Fibroblast of skin of left biceps (primary cell): Measurements from ENCODE around the gene PRDM2.

Source experiments
- DNase-seq, 2 experiments: peaks; one replicate each; pipeline ENCODE4 v3.0.0-alpha.2; 2013; ENCODE audit warnings: low read depth in 2 of 2

The PRDM2 gene

DNA sequence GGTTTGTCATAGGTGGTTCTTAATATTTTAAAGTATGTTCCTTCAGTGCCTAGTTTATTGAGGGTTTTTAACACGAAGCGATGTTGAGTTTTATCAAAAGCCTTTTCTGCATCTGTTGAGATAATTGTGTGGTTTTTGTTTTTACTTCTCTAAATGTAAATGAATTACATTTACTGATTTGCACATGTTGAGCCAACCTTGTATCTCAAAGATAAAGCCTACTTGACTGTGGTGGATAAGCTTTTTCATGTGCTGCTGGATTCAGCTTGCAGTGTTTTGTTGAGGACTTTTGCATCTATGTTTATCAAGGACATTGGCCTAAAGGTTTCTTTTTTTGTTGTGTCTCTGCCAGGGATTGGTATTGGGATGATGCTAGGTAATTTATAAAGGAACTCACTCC lies 142.5 kb downstream of the PRDM2 start:
- no peak for DNase-seq

DNA sequence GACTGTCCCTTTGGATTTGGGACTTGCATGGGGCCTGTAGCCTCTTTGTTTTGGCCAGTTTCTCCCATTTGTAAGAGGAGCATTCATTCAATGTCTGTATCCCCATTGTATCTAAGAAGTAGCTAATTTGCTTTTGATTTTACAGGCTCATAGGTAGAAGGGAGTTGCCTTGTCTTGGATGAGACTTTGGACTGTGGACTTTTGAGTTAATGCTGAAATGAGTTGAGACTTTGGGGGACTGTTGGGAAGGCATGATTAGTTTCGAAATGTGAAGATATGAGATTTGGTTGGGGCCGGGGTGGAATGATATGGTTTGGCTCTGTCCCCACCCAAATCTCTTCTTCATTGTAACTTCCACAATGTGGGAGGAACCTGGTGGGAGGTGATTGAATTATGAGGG lies 151.7 kb downstream of the PRDM2 start:
- DNase-seq, result no peak

DNA sequence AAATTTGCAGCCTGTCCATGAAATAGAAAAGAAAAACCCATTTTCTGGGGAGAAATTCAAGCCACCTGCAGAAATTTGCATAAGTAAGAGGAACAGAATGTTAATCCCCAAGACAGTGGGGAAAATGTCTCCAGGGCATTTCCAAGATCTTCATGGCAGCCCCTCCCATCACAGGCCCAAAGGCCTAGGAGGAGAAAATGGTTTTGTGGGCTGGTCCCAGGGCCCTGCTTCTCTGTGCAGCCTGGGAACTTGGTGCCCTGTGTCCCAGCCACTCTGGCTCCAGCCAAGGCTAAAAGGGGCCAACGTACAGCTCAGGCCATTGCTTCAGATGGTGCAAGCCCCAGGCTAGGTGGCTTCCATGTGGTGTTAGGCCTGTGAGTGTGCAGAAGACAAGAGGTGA lies 155.6 kb downstream of the PRDM2 start:
- no peak for DNase-seq

DNA sequence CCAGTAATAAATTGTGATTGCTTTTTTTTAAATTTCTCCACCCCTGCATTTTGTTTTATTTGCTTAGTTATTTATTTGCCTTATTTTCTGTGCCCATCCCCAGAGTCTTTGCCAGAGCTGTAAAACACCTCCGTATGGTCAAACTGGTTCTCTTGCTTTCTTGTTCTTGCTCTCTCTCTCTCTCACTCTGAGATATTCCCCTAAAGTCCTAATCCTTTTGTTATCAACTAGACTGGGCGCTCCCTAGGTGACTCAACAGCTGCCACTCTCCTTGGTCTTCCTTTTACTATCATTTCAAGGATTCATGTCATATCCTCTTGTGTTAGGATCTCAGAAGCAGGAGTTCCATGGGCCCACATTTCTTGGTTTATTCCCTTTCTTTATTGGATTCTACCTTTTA lies 160.0 kb downstream of the PRDM2 start:
- DNase-seq, result no peak

DNA sequence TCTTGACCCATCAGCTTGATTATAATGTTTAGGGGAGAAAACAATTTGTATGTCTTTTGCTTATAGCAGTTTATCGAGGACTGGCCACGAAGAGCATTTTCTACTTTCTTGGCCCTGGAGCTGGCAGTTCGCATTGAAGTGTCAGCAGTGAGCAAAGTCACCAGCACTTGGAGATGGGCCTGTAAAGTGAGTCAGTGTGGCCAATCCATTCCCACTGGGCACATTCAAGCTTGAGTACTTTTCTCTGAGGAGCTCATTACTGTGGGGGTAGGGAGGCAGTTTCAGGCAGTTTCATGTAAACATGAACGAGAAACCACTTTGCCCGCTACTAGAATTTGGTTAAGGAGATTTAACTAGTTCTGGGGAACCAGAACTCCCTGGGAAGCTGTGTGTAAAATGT lies 164.8 kb downstream of the PRDM2 start:
- DNase-seq, result no peak

DNA sequence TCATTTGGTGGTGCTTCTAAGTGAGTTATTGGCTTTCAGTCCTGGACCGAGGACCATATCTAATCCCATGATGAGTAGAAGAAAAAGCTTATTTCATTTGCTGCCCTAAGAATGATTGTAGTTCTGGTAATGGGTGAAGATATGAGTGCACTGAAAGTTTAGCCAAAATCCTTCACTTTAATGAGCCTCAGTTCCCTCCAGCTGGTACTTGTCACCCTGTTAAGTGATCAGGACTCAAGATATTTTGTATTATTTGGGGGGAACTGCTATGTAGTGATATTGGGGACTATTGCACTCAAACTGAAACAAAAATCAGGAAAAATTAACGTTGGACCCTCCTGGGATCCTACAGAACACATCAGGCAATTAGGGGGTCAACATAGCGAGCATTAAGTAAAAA lies 165.9 kb downstream of the PRDM2 start:
- no peak for DNase-seq

DNA sequence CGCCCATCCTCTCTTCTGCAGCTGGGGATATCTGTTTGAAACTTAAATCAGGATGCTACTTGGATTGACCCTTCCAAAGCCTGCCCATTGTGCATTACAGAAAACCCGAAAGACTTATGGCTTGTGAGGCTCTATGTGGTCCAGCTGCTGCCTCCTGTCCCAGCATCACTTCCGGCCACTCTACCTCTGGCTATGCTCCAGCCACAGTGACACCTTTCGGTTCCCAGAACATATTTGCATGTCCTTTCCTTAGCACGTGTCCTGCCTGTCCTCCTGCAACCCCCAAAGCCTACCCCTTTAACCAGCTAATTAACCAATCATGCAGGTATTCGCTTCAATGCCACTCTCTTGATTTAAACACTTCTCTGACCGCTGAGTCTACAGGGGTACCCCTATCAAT lies 167.6 kb downstream of the PRDM2 start:
- DNase-seq, result no peak

DNA sequence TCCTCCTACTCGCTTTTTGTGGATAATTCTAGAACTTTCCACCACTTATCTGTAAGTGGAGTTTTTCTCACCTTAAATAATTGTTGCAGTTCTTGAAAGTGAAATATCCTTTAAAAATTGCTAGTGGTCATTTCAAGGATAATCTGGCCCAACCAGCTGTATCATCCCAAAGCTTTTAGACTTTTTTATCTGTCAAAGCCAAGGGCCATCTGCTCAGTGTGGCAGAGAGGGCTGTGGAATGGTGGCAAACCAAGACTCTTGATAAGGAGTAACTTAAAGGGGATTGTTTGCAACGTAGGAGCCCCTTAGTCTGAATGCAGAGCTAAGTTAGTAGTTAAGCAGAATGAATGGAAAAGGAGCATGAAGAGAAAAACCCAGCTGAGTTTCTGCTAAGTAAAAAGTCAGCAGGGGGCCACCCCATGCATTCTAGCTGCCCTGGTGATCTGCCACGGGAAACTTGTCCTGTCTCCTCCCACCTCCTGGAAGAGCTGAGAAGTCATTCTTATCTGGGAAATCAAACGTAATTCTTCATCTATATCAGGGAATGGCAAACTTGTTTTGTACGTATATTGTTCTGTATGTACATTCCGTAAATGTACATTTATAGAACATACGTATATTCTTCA lies 169.3 kb downstream of the PRDM2 start:
- DNase-seq, result no peak

DNA sequence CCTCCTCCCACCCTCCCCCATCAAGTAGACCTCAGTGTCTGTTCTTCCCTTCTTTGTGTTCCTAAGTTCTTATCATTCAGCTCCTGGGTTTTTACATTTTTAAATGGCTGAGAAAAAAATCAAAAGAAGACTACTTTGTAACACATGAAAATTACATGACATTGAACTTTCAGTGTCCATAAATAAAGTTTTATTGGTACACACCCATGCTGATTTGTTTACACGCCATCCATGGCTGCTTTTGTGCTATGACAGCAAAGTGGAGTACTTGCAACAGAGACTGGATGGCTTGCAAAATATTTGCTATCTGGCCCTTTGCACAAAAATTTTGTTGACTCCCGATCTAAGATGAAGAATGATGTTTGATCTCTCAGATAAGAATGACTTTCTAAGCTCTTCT lies 171.4 kb downstream of the PRDM2 start:
- no peak for DNase-seq

DNA sequence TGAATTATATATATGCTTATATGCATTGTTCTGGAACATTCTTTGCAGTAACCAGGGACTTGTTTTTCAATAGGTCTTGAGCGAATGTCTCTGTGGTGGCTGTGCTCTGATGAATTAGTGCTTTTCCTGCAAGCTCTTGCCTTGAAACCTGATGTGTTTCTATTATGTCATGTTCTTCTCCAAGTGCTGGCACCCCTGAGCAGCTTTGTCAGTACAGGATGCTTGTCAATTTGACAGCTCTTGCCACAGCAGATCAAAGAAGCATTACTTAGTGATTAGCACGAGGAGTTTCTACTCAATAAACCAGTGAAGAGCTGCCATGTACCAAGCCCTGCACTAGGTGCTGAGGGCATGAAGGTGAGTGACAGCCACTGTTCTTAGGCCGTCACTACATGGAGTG lies 171.9 kb downstream of the PRDM2 start:
- no peak for DNase-seq

DNA sequence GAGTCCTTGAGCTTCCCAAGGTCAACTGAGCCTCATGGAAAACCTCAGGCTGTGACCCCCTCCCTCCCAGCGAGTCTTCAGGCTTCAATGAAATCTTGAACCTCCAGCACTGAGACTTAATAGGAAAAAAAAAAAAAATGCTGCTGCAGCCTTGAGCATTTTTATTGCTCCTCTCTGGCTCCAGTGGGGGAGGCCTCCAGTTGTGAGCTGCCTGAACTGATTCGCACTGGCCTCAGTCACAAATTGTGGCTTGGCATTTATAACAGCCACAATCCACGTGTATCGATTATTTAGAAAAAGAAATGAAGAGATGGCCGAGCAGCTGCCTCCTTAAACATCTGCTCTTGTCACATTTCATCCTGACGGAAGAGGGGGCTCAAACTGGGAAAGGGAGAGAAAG lies 173.0 kb downstream of the PRDM2 start:
- DNase-seq, result no peak
